Measurements from ENCODE around the gene SULT1A1.
A peak's percentile ranks its signal among the peaks of the same experiment; 100 is the strongest.
"Not testable (repeated sequence)": the region's sequence is repeated elsewhere in the genome, so short reads cannot be mapped to it uniquely, and the experiment has no call there.

The SULT1A1 gene

DNA sequence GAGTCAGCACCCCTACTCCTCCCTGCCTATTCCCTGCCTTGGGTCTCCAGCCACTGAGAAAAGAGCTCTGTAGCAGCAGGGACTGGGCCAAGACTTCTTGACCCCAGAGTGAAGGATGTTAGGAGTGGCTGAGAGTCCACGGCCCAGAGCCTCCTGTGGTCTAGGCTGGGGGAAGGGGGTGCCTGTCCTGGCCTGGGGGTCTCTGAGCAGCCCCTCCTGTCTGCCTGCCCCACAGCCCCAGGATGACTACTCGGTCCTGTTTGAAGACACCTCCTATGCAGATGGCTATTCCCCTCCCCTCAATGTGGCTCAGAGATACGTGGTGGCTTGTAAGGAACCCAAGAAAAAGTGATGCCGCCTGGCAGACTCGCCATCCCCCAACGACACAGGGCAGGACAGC is 18.5 kb downstream of the SULT1A1 start:
- no peak for DNase-seq (ENCODE audit: low read depth, low spot score)

DNA sequence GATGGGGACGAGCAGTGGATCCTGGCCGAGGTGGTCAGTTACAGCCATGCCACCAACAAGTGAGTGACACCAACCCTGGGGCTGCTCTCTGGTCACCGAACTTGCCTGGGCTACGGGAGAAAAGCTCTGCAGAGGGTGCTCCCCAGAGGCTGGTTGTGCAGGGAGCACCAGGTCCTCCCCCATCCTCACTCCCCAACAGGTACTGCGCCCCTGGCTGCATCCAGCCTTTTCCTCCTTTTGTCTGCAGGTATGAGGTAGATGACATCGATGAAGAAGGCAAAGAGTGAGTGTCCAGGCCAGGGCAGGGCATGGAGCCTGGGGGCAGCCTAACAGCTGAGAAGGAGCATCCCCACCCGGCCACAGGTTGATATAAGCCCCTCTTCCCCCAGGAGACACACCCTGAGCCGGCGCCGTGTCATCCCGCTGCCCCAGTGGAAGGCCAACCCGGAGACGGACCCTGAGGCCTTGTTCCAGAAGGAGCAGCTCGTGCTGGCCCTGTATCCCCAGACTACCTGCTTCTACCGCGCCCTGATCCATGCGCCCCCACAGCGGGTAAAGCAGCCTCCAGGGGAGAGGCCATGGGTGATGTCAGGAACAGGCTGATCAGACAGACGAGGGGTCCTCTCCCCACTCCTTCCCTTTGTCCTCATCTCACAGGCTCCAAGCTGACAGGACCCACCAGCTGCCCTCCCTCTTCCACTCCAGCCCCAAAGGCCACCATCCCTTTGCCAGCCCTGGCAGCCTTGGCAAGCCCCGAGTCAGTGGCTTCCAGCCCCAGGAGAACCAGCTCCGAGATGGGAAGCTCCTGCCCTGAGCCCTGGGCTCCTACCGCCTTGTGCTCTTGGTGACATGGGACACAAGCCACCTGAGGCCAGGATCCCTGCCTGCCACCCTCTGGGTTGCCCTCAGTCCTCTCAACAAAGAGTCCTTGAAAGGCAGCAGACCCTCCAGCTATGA is 19.2 kb downstream of the SULT1A1 start:
- no peak for DNase-seq (ENCODE audit: low read depth, low spot score)

DNA sequence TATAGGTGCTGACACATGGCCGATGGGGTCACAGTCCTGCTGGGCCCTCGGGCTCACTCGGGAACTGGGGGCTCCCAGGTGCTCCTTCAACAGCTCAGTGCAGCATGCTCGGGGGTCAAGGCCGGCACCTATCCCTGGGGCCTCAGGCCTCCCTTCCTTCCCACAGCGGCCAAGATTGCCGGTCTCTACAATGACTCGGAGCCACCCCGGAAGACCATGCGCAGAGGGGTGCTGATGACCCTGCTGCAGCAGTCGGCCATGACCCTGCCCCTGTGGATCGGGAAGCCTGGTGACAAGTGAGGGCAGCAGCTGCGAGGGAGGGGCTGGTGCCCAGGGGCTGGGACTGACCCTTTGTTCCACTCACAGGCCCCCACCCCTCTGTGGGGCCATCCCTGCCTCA is 19.9 kb downstream of the SULT1A1 start:
- DNase-seq (ENCODE audit: low read depth, low spot score), result no peak

DNA sequence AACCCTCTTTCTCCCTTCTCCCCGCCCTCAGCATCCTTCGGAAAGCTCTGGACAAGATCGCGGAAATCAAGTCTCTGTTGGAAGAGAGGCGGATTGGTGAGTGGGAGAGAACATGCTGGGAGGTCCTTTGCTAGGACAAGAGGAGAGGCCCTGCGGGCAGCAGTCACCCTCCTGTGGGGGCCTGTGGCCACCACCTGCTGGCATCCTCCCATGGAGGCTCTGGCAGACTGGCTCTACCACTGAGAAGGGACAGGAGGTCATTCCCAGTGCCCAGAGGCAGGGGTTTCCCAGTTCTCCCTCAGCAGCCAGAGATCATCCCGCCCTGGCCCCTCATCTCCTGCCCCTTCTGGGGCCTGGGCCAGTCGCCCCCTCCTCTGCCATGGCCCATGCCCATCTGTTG is 20.8 kb downstream of the SULT1A1 start:
- DNase-seq (ENCODE audit: low read depth, low spot score), result no peak

DNA sequence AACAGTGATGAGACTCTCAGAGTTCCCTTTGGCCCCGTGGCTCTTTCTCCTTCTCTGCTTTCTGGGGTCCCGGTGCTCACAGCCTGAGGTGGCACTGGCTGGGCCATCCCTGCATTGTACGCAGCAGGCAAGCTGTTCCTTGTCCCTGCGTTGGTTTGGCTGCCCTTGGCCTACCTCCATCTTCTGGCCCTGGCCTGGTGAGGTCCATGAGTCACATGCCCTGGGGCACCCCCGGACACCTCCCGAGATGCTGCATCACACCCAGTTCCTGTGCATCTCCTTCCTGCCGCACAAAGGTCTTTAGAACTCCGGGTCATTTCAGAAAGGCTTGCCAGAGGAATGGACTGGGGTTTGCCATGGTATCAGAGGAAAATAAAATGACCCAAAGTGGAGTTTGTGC is 22.5 kb downstream of the SULT1A1 start:
- DNase-seq (ENCODE audit: low read depth, low spot score), result no peak

DNA sequence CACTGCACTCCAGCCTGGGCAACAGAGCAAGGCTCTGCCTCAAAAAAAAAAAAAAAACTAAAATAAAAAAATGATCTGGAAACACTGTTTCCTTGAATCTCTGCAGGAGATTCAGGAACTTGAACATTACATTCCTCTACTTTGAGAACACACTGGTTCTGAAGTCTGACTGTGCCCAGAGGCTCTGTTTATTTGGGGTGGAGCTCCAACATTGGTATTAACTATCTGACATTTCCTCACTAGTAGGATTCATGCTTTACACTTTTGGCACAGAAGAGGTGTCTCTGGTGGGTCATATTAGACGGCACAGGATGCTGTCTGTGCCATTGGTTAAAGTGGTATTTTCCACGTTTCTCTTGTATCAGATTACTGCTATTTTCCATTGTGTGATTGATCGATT is 23.4 kb downstream of the SULT1A1 start:
- no peak for DNase-seq (ENCODE audit: low read depth, low spot score)

DNA sequence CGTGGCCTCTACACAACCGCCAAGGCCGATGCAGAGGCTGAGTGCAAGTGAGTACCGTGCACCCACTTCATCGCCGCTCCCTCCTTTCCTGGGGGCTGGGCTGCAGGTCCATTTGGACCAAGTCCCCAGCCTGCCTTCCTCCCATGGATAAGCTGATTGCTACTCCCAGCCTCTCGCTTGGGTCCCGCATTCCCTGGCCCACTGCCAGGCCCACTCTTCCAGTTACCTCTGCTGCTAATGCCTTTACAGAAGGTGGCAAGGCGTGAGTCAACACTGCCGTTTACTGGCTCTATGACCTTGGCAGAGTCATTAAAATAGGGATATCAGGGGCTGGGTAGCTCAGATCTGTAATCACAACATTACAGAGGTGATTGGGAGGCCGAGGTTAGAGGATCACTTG is 24.2 kb downstream of the SULT1A1 start:
- no peak for DNase-seq (ENCODE audit: low read depth, low spot score)

DNA sequence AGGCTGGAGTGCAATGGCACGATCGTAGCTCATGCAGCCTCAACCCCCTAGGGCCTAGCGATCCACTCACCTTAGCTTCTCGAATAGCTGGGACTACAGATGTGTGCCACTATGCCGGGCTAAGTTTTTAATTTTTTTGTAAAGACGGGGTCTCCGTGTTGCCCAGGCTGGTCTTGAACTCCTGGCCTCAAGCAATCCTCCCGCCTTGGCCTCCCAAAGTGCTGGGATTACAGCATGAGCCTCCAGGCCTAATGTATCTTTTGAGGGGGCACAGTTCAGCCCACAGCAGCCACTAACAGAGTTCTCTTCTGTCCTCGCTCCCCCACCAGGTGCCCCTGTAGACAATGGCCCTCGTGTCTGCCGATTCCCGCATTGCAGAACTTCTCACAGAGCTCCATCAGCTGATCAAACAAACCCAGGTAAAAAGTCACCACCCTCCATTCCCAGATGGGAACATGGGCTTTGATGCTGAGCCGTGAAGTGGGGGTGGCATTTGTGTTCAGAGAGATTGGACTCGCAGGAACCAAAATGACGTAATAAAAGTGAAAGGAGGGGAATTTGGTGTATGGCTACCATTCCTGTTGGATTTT is 29.0 kb downstream of the SULT1A1 start:
- DNase-seq (ENCODE audit: low read depth, low spot score), result no peak

DNA sequence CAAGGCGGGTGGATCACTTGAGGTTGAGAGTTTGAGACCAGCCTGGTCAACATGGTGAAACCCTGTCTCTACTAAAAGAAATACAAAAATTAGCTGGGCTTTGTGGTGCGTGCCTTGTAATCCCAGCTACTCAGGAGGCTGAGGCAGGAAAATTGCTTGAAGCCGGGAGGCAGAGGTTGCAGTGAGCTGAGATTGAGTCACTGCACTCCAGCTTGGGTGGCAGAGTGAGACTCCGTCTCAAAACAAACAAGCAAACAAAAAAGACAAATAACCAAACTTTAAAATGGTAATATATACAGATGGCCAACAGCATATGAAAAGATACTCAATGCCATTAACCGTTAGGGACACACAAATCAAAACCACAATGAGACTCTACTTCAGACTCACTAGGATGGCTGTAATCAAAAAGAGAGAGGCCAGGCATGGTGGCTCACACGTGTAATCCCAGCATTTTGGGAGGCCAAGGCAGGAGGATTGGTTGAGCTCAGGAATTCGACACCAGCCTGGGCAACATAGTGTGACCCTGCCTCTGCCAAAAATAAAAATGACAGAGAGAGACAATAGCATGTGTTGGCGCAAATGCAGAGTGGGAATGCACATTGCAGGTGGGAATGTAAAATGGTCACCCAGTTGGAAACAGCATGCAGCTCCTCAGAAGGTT is 34.3 kb downstream of the SULT1A1 start:
- DNase-seq (ENCODE audit: low read depth, low spot score), result no peak

DNA sequence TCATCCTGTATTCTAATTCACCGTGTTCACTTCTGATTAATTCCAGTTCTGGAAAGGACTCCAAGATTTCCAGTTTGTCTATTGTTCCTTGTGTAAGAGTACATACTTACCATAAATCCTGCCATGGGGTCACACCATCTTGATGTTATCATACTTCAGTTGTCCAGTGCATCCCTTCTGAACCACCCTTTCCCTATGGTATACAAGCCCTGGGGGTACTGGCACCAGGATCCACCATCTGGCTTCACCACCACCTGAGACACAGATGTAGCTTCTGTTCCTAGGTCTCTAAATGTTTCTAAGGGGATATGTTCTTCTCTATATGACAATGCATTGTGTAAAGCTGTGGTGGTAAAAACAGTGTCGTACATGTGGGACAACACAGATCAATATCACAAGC is 34.9 kb downstream of the SULT1A1 start:
- DNase-seq (ENCODE audit: low read depth, low spot score), result no peak

DNA sequence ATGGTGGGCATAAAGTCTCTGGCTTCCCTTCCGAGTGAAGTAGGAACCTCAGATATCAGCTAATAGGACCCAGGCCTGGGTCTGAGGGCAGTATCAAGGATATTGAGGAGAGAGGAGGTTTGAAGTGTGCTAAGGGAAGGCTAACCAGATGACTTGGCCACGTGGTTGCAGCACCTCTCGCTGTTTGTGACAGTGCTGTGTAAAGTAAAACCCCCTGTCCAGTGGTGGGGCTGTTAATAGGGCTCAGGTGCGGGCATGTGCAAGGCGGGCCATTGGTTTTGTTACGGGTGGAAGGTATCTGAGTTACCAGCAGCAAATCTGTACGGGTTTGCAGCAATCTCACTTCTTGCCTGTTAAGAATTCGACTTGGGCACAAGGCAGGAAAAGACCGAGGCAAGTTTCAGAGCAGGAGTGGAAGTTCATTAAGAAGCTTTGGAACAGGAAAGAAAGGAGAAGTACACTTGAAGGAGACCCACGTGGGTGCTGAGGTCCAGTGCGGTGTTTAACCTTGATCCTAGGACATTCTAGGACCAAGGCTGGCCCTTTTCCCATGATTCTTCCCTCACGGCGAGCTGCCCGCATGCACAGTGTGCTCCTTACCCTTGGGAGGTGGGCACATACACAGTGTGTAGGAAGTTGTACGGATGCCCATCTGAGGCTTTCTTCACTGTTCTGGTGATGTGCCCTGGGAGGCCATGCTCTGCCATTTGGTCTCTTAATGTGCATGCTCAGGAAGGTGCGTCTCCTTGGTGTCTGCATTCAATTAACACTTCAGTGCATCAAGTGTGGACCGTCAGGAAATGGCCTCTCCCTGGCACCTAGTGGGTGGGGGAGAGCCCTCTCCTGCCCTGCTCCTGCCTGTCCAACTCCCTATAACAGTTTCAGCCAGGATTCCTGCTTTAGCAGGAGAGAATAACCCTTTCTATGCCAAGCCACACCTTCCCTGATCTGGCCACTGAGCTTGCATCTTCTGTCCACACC is 35.8 kb downstream of the SULT1A1 start:
- DNase-seq (ENCODE audit: low read depth, low spot score), result no peak

DNA sequence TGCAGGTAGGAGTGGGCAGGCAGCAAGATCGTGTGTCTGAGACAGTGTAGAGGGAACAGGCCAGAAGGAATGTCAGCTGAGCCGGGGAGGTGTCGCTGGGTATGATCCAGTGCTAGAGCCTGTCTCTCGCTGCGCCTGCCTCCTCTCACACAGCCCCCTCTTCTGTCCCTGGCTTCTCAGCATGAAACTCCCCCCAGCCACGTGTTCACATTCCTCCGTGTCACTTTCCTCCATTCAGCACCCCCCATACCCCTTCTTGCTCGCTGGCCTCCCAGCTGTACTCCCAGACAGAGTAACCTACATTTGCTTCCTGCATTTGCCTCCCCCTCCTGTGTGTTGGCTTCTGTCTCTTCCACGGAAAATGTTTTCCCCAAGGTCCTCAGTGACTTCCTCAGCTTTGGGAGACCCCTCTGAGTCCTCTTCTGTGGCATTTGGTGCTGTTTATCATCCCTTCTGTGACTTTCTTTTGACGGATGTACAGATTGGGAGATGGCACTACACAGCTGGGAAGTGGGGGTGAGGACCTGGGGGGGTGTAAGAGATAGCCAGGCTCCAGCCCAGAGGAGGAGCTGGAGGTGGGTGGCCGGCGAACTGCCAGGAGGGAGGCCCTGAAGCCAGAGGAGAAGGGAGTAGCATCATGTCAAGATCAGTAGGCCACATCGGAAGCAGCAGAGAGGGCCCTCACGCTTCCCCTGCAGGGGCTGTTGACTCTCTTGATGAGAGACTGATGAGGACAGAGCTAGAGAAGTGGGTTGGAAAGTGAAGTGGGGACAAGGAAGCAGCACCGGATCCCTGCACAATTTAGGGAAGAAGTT is 36.9 kb downstream of the SULT1A1 start:
- peak; percentile 76 for DNase-seq (ENCODE audit: low read depth, low spot score)

DNA sequence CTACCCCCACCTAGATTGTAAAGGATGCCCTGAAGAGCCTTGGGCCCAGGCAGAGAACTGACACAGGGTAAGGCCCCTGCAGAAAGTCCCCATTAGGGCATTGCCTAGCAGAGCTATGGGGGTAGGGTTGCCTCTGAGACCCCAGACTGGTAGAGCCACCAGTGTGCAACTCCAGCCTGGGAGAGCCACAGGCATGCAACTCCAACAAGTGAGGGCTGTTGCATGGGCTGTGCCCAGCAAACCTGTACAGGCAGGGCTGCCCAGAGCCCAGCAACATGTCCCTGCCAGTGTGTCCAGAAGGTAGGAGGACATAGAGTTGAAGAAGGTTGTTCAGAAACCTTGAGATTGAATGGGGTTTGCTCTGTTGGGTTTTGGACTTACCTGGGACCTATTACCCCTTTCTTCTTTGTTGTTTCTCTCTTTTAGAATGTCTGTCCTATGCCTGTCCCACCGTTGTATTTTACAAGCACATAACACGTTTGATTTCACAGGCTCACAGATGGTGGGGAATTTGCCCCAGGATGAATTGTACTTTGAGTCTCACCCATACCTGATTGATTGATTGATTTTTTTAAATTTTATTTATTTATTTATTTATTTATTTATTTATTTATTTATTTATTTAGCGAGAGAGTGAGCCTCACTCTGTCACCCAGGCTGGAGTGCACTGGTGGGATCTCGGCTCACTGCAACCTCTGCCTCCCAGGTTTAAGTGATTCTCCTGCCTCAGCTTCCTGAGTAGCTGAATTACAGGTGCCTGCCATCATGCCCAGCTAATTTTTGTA is 39.7 kb downstream of the SULT1A1 start:
- no peak for DNase-seq (ENCODE audit: low read depth, low spot score)

DNA sequence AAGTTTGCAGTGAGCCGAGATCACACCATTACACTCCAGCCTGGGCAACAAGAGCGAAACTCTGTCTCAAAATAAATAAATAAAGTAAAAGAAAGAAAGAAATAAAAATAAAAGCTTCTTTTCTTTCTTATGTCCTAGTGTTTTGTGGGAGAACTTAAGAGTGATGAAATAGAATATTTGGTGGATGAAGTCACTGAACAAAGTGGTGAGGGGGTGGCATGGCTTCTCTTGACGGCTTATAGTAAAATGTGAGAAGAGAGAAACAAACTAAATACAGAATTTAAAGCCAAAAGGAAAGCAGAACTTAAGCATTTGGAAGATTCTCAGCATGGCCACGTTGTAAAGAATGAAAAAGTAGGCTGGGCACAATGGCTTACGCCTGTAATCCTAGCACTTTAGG is 40.8 kb downstream of the SULT1A1 start:
- DNase-seq (ENCODE audit: low read depth, low spot score), result no peak

DNA sequence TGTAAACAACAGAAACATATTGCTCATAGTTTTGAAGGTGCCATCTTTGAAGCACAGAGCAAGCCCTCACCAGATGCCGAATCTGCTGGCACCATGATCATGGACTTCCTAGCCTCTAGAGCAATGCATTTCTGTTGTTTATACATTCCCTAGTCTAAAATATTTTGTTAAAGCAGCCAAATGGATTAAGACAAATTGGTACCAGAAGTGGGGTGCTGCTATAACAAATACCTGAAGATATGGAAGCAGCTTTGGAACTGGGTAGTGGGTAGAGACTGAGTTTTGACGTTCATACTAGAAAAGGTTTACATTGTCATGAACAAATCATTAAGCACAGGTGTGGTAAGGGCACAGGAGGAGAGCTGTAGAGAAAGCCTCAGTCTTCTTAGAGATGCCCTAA is 42.6 kb downstream of the SULT1A1 start:
- no peak for DNase-seq (ENCODE audit: low read depth, low spot score)

DNA sequence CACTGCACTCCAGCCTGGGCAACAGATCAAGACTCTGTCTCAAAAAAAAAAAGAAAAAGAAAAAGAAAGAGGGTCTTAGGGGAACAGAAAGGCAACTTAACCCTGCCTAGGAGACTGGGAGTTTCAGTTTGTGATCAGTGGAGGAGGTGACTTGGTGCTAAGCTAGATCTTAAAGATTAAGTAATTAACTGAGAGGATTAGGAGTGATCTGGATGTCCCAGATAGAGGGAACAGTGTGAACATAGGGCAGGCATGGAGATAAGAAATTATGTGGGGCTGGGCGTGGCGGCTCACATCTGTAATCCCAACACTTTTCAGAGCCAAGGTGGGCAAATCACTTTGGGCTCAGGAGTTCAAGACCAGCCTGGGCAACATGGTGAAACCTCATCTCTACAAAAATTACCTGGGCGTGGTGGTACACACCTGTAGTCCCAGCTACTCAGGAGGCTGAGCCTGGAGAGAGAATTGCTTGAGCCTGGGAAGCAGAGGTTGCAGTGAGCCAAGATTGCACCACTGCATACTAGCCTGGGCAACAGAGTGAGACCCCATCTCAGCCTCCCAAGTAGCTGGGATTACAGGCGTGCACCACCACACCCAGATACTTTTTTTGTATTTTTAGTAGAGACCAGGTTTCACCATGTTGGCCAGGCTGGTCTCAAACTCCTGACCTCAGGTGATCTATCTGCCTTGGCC is 43.5 kb downstream of the SULT1A1 start:
- not testable (repeated sequence) for DNase-seq (ENCODE audit: low read depth, low spot score)

DNA sequence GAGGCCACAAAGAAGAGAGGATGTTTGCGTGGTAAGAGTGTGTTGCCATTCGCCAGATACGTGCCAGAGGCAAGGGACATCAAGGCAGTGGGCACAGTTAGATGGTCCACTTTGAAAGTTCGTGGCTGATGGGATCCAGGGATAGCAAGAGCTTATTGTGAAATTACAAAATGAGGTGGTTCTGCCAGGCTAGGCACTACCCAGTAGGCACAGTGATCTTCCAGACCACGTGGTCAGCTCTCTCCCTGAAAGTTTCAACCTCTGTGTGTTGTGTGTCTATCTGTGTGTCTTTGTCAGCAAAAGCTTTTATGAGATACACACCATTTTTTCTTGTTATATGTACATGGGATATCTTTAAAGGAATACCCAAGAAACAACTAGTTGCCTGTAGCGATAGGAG is 46.6 kb downstream of the SULT1A1 start:
- DNase-seq (ENCODE audit: low read depth, low spot score), result no peak

DNA sequence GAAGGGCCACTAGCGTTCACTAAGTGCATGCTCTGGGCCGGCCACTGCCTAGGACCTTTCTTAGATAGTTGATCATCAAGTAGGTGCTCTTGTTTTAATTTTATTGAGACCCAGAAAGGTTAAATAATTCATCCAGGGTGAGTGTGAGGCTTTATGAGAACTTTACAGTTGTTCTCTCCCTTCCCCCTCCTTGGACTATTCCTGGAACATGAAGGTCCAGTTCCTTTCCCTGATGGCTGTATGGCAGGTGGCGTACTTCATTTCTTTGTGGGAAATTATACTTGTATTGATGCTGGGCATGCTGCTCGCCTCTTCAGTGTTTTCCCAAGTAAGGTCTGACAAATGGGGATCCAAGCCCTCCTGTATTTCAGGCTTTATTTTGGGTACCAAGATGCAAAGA is 47.6 kb downstream of the SULT1A1 start:
- no peak for DNase-seq (ENCODE audit: low read depth, low spot score)

DNA sequence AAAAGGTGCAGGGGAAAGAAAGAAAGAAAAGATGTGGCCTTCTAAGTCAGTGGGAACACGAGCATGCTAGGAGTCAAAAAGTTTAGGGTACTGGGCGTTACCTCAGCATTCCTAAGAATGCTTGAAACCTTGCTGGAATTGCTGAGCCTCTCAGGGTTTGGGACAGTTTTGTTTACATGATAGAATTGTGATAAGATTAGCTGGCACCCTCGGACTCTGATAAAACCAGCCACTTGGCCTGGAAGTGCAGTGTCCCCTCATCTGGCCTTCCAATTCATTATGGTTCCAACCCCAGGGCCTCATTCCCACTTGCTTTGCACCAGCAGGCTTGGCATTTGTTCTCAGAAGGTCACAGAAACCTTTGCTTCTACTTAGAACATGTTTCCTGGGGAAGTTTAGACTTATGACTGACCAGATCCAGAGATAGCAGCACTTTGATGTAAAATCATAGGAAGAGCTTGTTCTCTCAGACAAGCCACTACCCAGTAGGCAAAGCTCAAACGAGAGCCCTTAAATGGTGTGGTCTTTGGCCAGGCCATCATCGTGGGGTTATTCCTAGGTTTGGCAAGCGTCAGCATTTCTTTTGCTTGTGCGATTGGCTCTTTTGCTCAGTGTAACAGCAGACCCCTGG is 48.2 kb downstream of the SULT1A1 start:
- no peak for DNase-seq (ENCODE audit: low read depth, low spot score)
